ENCODE measurements around the gene FNDC3B.
A peak's percentile ranks its signal among the peaks of the same experiment; 100 is the strongest.
"Not testable (repeated sequence)": the region's sequence is repeated elsewhere in the genome, so short reads cannot be mapped to it uniquely, and the experiment has no call there.

The FNDC3B gene

GRCh38 chr3:172033396-172033795 lies 6.0 kb upstream of the FNDC3B start:
- DNase-seq = no peak

GRCh38 chr3:172034786-172035685 lies 4.3 kb upstream of the FNDC3B start:
- no peak for DNase-seq

GRCh38 chr3:172036541-172037215 lies 2.7 kb upstream of the FNDC3B start:
- DNase-seq = no peak

- DNase-seq = no peak
Measured at GRCh38 chr3:172038798-172039435, 461 bp upstream of the FNDC3B start.

- peak; percentile 3 for DNase-seq
Measured at GRCh38 chr3:172040078-172040980, 951 bp downstream of the FNDC3B start.

- no peak for DNase-seq
Measured at GRCh38 chr3:172040981-172041963, 1.9 kb downstream of the FNDC3B start.

GRCh38 chr3:172042136-172042662 lies 2.8 kb downstream of the FNDC3B start:
- DNase-seq = no peak

- not testable (repeated sequence) for DNase-seq
Measured at GRCh38 chr3:172042663-172043179, 3.3 kb downstream of the FNDC3B start.

GRCh38 chr3:172043233-172043632 lies 3.9 kb downstream of the FNDC3B start:
- no peak for DNase-seq

GRCh38 chr3:172043766-172044165 lies 4.4 kb downstream of the FNDC3B start:
- no peak for DNase-seq

GRCh38 chr3:172044833-172045585 lies 5.6 kb downstream of the FNDC3B start:
- no peak for DNase-seq

- DNase-seq = no peak
Measured at GRCh38 chr3:172046268-172046915, 7.0 kb downstream of the FNDC3B start.

- no peak for DNase-seq
Measured at GRCh38 chr3:172047567-172048115, 8.3 kb downstream of the FNDC3B start.

GRCh38 chr3:172048599-172048998 lies 9.2 kb downstream of the FNDC3B start:
- DNase-seq = no peak

- no peak for DNase-seq
Measured at GRCh38 chr3:172051310-172051956, 12.1 kb downstream of the FNDC3B start.

- no peak for DNase-seq
Measured at GRCh38 chr3:172051957-172052354, 12.6 kb downstream of the FNDC3B start.

- DNase-seq = no peak
Measured at GRCh38 chr3:172052405-172052804, 13.0 kb downstream of the FNDC3B start.

GRCh38 chr3:172054115-172054764 lies 14.9 kb downstream of the FNDC3B start:
- no peak for DNase-seq

Data from activated effector memory CD4-positive, alpha-beta T cell treated with Interleukin-2 at 50 U/mL for 16 hours (primary cell).